Rectal smooth muscle tissue (tissue), 1 donor: ENCODE measurements around the gene C2CD2.

Experiments used
- H3K27ac ChIP-seq: one replicate; pipeline ENCODE4 v1.7.0; 2013; ENCODE audit warnings: low read depth, low read length, inconsistent platforms
- H3K27me3 ChIP-seq: one replicate; pipeline ENCODE4 v1.7.0; 2013; ENCODE audit warnings: low read length; ENCODE audit not compliant: control insufficient read depth, insufficient read depth
- H3K36me3 ChIP-seq: one replicate; pipeline ENCODE4 v1.7.0; 2013; ENCODE audit warnings: low read length; ENCODE audit not compliant: control insufficient read depth, insufficient read depth
- H3K4me1 ChIP-seq: one replicate; pipeline ENCODE4 v1.7.0; 2013; ENCODE audit warnings: low read length; ENCODE audit not compliant: control insufficient read depth, insufficient read depth
- H3K4me3 ChIP-seq: one replicate; pipeline ENCODE4 v1.7.0; 2013; ENCODE audit warnings: low read length
- H3K9ac ChIP-seq: one replicate; pipeline ENCODE4 v1.7.0; 2013; ENCODE audit warnings: low read length

Gene C2CD2

GRCh38 chr21:41868062-41868710 is 85.6 kb downstream of the C2CD2 start:
- no peaks in the 10 kb centered on the region for H3K4me1 ChIP-seq
- H3K4me3 ChIP-seq, result no peak overlapping the region
- no peak overlapping the region for H3K27ac ChIP-seq
- H3K9ac ChIP-seq, result no peak overlapping the region
- no peaks in the 10 kb centered on the region for H3K27me3 ChIP-seq
- H3K36me3 ChIP-seq, result no peaks in the 10 kb centered on the region

GRCh38 chr21:41867313-41867712 is 86.5 kb downstream of the C2CD2 start:
- Histone ChIP-seq H3K4me1 (no peaks in the 10 kb centered on the region), H3K36me3 (no peaks in the 10 kb centered on the region), H3K27me3 (no peaks in the 10 kb centered on the region), H3K27ac (no peak overlapping the region), H3K4me3 (no peak overlapping the region), H3K9ac (no peak overlapping the region)

GRCh38 chr21:41866274-41866809 is 87.5 kb downstream of the C2CD2 start:
- no peaks in the 10 kb centered on the region for H3K4me1 ChIP-seq
- H3K9ac ChIP-seq, result no peak overlapping the region
- H3K36me3 ChIP-seq, result no peaks in the 10 kb centered on the region
- H3K27ac ChIP-seq, result no peak overlapping the region
- no peak overlapping the region for H3K4me3 ChIP-seq
- no peaks in the 10 kb centered on the region for H3K27me3 ChIP-seq

- Histone ChIP-seq H3K9ac (no peak overlapping the region), H3K27me3 (no peaks in the 10 kb centered on the region), H3K36me3 (no peaks in the 10 kb centered on the region), H3K4me3 (no peak overlapping the region), H3K27ac (no peak overlapping the region), H3K4me1 (no peaks in the 10 kb centered on the region)
These were observed 88.6 kb downstream of the C2CD2 start for GRCh38 chr21:41865002-41865777.

GRCh38 chr21:41864311-41865001 is 89.4 kb downstream of the C2CD2 start:
- no peak overlapping the region for H3K27ac ChIP-seq
- no peak overlapping the region for H3K9ac ChIP-seq
- no peaks in the 10 kb centered on the region for H3K36me3 ChIP-seq
- no peak overlapping the region for H3K4me3 ChIP-seq
- H3K4me1 ChIP-seq, result no peaks in the 10 kb centered on the region
- no peaks in the 10 kb centered on the region for H3K27me3 ChIP-seq

- Histone ChIP-seq H3K27ac (no peak overlapping the region), H3K9ac (no peak overlapping the region), H3K4me3 (no peak overlapping the region), H3K36me3 (no peaks in the 10 kb centered on the region), H3K4me1 (no peaks in the 10 kb centered on the region), H3K27me3 (no peaks in the 10 kb centered on the region)
These were observed 90.4 kb downstream of the C2CD2 start for GRCh38 chr21:41863439-41863740.

- no peak overlapping the region for H3K9ac ChIP-seq
- H3K27ac ChIP-seq, result no peak overlapping the region
- no peak overlapping the region for H3K4me3 ChIP-seq
- H3K36me3 ChIP-seq, result peaks cover 3% of the 10 kb centered on the region
- H3K27me3 ChIP-seq, result no peaks in the 10 kb centered on the region
- H3K4me1 ChIP-seq, result no peaks in the 10 kb centered on the region
These were observed 91.8 kb downstream of the C2CD2 start for GRCh38 chr21:41861987-41862386.

GRCh38 chr21:41861255-41861654 is 92.6 kb downstream of the C2CD2 start:
- Histone ChIP-seq H3K27ac (no peak overlapping the region), H3K9ac (no peak overlapping the region), H3K27me3 (no peaks in the 10 kb centered on the region), H3K4me1 (no peaks in the 10 kb centered on the region), H3K4me3 (no peak overlapping the region), H3K36me3 (peaks cover 6% of the 10 kb centered on the region)

- no peak overlapping the region for H3K4me3 ChIP-seq
- no peak overlapping the region for H3K27ac ChIP-seq
- no peaks in the 10 kb centered on the region for H3K4me1 ChIP-seq
- no peak overlapping the region for H3K9ac ChIP-seq
- H3K36me3 ChIP-seq, result peaks cover 7% of the 10 kb centered on the region
- H3K27me3 ChIP-seq, result no peaks in the 10 kb centered on the region
These were observed 94.4 kb downstream of the C2CD2 start for GRCh38 chr21:41859297-41859980.

- H3K9ac ChIP-seq, result no peak overlapping the region
- H3K4me1 ChIP-seq, result no peaks in the 10 kb centered on the region
- H3K36me3 ChIP-seq, result peaks cover 15% of the 10 kb centered on the region
- H3K4me3 ChIP-seq, result no peak overlapping the region
- no peak overlapping the region for H3K27ac ChIP-seq
- H3K27me3 ChIP-seq, result no peaks in the 10 kb centered on the region
These were observed 95.1 kb downstream of the C2CD2 start for GRCh38 chr21:41858466-41859296.

- no peak overlapping the region for H3K4me3 ChIP-seq
- no peaks in the 10 kb centered on the region for H3K27me3 ChIP-seq
- no peaks in the 10 kb centered on the region for H3K4me1 ChIP-seq
- peaks cover 16% of the 10 kb centered on the region for H3K36me3 ChIP-seq
- H3K9ac ChIP-seq, result no peak overlapping the region
- H3K27ac ChIP-seq, result no peak overlapping the region
These were observed 96.0 kb downstream of the C2CD2 start for GRCh38 chr21:41857771-41858300.
